Cardiac muscle cell (in vitro differentiated cells and primary cell): ENCODE results near the gene GGA2. TPM values are rescaled to one million over a fixed set of nuclear protein-coding genes. Genes with fewer than 3 reads are reported as not detected.
"Not testable (repeated sequence)": the region's sequence is repeated elsewhere in the genome, so short reads cannot be mapped to it uniquely, and the experiment has no call there.

Experiments used
- DNase-seq, 2 donors: peaks; one replicate each; pipeline versions ENCODE4 v3.0.0 to v3.0.0-alpha.2; 2010 to 2017; ENCODE audit warnings: low read depth in 1 of 2, low spot score in 1 of 2
- H3K27ac ChIP-seq: fragments of 200-600 bp; sonication (generic); 2 replicates; pipeline ENCODE4 v1.5.1; 2016
- H3K27me3 ChIP-seq: fragments of 200-600 bp; sonication (generic); 2 replicates; pipeline ENCODE4 v1.6.0; 2016; ENCODE audit warnings: control low read depth
- H3K36me3 ChIP-seq: fragments of 200-600 bp; sonication (generic); 2 replicates; pipeline ENCODE4 v1.5.1; 2016; ENCODE audit warnings: control low read depth
- H3K4me1 ChIP-seq: fragments of 200-600 bp; sonication (generic); 2 replicates; pipeline ENCODE4 v1.8.1; 2017; ENCODE audit warnings: low read depth, mild to moderate bottlenecking, mixed run types
- H3K4me3 ChIP-seq: fragments of 200-600 bp; sonication (generic); 2 replicates; pipeline ENCODE4 v1.5.1; 2016; ENCODE audit warnings: mild to moderate bottlenecking
- H3K9me3 ChIP-seq: fragments of 200-600 bp; sonication (generic); 2 replicates; pipeline ENCODE4 v1.5.1; 2017; ENCODE audit warnings: low read depth, mild to moderate bottlenecking, control low read depth
- CTCF ChIP-seq: IDR thresholded peaks from 2 replicates; pipeline ENCODE4 v1.5.1; 2012; ENCODE audit warnings: low read depth, mild to moderate bottlenecking, low read length
- polyA plus RNA-seq: library from polyadenylated mRNA; unstranded; fragments of >200 nt; fragmentation: Nextera tagmentation; extraction: Ambion mirVana; gene quantifications from 2 replicates; pipeline ENCODE4 v1.2.1, GENCODE V29; 2016
- total RNA-seq: library from RNA; depleted of rRNA; stranded (reverse); fragments of >200 nt; gene quantifications from 2 replicates; pipeline ENCODE4 v1.2.3, GENCODE V29; 2016

The GGA2 gene
- total and polyA plus RNA-seq, 2 experiments from 2014 or later = 126 to 149 TPM

GRCh38 chr16:23516366-23517137 lies 6.3 kb upstream of the GGA2 start:
- TF ChIP-seq CTCF = no peak
- Histone ChIP-seq H3K4me3 (no peak overlapping the region), H3K27ac (no peak overlapping the region), H3K36me3 (peaks cover 11% of the 10 kb centered on the region), H3K9me3 (no peaks in the 10 kb centered on the region), H3K4me1 (no peaks in the 10 kb centered on the region), H3K27me3 (no peaks in the 10 kb centered on the region)
- no peak for DNase-seq

- Histone ChIP-seq H3K27ac (no peak overlapping the region), H3K4me3 (no peak overlapping the region), H3K27me3 (no peaks in the 10 kb centered on the region), H3K4me1 (no peaks in the 10 kb centered on the region), H3K36me3 (peaks cover 8% of the 10 kb centered on the region), H3K9me3 (no peaks in the 10 kb centered on the region)
- no peak for DNase-seq
- no peak for TF ChIP-seq CTCF
Observed at GRCh38 chr16:23515881-23516280, 5.6 kb upstream of the GGA2 start.

GRCh38 chr16:23514381-23515152 lies 4.3 kb upstream of the GGA2 start:
- Histone ChIP-seq H3K9me3 (no peaks in the 10 kb centered on the region), H3K27me3 (no peaks in the 10 kb centered on the region), H3K4me3 (no peak overlapping the region), H3K36me3 (peaks cover 4% of the 10 kb centered on the region), H3K27ac (no peak overlapping the region), H3K4me1 (no peaks in the 10 kb centered on the region)
- DNase-seq = no peak
- TF ChIP-seq CTCF = no peak

- Histone ChIP-seq H3K4me3 (no peak overlapping the region), H3K27ac (no peak overlapping the region), H3K9me3 (no peaks in the 10 kb centered on the region), H3K36me3 (no peaks in the 10 kb centered on the region), H3K4me1 (no peaks in the 10 kb centered on the region), H3K27me3 (no peaks in the 10 kb centered on the region)
- no peak for DNase-seq
- no peak for TF ChIP-seq CTCF
Observed at GRCh38 chr16:23512168-23512695, 1.9 kb upstream of the GGA2 start.

GRCh38 chr16:23511731-23512130 lies 1.4 kb upstream of the GGA2 start:
- Histone ChIP-seq H3K36me3 (no peaks in the 10 kb centered on the region), H3K9me3 (no peaks in the 10 kb centered on the region), H3K27me3 (no peaks in the 10 kb centered on the region), H3K27ac (no peak overlapping the region), H3K4me1 (no peaks in the 10 kb centered on the region), H3K4me3 (no peak overlapping the region)
- no peak for TF ChIP-seq CTCF
- DNase-seq = no peak

- H3K4me3 ChIP-seq = peak overlapping the region; percentile 72
- not testable (repeated sequence) for H3K27ac ChIP-seq, H3K9me3 ChIP-seq, H3K36me3 ChIP-seq, DNase-seq, H3K27me3 ChIP-seq, H3K4me1 ChIP-seq
Observed at GRCh38 chr16:23510915-23511270, 599 bp upstream of the GGA2 start.
